DMS 273 (cell line): ENCODE measurements around the gene HERPUD1.
"Not testable (repeated sequence)": the region's sequence is repeated elsewhere in the genome, so short reads cannot be mapped to it uniquely, and the experiment has no call there.

Experiments used
- DNase-seq: peaks from one replicate; lab custom pipeline; 2025; ENCODE audit not compliant: unreplicated experiment; lab: John Stamatoyannopoulos, UW

The HERPUD1 gene

DNA sequence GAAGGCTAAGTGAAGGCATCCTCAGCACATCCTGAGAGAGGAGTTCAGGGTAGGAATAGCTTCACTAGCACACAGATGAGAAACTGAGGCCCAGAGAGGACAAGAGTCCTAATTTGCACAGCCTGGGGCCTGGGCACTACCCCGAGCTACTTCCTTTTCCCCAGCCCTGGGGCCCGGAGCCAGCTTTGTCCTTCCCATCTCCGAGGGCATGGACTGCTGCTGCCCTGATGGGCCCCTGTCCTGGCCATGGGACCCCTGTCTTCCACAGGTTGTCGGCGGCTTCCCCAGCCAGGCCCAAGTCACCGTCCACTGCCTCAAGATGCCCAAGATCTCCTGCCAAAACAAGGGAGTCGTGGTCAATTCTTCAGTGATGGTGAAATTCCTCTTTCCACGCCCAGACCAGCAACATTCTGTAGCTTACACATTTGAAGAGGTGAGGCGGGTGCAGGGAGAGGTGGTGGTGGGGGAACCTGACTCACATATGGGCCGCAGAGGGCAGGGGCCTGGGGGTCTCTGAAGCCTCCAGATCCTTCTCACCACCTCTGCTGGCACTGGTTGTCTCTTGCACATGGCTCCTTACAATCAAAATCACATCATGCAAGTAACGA is 46.0 kb downstream of the HERPUD1 start:
- DNase-seq, result no peak

- DNase-seq, result no peak
Measured at GRCh38 chr16:56980201-56980535, 48.2 kb downstream of the HERPUD1 start.

GRCh38 chr16:56980792-56981724 is 49.1 kb downstream of the HERPUD1 start:
- no peak for DNase-seq

GRCh38 chr16:56981729-56982271 is 49.9 kb downstream of the HERPUD1 start:
- DNase-seq, result no peak

- DNase-seq, result peak; percentile 38
Measured at GRCh38 chr16:56982695-56983094, 50.8 kb downstream of the HERPUD1 start.

GRCh38 chr16:56983211-56983751 is 51.3 kb downstream of the HERPUD1 start:
- peak; percentile 80 for DNase-seq

GRCh38 chr16:56984639-56985038 is 52.7 kb downstream of the HERPUD1 start:
- DNase-seq, result no peak

GRCh38 chr16:56985288-56985961 is 53.5 kb downstream of the HERPUD1 start:
- peak; percentile 68 for DNase-seq

- no peak for DNase-seq
Measured at GRCh38 chr16:56985962-56986360, 54.0 kb downstream of the HERPUD1 start.

- no peak for DNase-seq
Measured at GRCh38 chr16:56986361-56986760, 54.4 kb downstream of the HERPUD1 start.

DNA sequence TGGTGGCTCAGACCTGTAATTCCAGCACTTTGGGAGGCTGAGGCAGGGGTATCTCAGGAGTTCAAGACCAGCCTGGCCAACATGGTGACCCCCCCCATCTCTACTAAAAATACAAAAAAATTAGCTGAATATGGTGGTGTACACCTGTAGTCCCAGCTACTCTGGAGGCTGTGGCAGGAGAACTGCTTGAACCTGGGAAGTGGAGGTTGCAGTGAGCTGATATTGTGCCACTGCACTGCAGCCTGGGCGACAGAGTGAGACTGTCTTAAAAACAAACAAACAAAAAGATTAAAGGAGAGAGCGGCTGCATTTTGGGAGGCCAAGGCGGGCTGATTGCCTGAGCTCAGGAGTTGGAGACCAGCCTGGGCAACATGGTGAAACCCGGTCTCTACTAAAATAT is 55.0 kb downstream of the HERPUD1 start:
- not testable (repeated sequence) for DNase-seq

- no peak for DNase-seq
Measured at GRCh38 chr16:56987692-56988091, 55.8 kb downstream of the HERPUD1 start.

GRCh38 chr16:56988161-56988947 is 56.4 kb downstream of the HERPUD1 start:
- DNase-seq, result no peak

DNA sequence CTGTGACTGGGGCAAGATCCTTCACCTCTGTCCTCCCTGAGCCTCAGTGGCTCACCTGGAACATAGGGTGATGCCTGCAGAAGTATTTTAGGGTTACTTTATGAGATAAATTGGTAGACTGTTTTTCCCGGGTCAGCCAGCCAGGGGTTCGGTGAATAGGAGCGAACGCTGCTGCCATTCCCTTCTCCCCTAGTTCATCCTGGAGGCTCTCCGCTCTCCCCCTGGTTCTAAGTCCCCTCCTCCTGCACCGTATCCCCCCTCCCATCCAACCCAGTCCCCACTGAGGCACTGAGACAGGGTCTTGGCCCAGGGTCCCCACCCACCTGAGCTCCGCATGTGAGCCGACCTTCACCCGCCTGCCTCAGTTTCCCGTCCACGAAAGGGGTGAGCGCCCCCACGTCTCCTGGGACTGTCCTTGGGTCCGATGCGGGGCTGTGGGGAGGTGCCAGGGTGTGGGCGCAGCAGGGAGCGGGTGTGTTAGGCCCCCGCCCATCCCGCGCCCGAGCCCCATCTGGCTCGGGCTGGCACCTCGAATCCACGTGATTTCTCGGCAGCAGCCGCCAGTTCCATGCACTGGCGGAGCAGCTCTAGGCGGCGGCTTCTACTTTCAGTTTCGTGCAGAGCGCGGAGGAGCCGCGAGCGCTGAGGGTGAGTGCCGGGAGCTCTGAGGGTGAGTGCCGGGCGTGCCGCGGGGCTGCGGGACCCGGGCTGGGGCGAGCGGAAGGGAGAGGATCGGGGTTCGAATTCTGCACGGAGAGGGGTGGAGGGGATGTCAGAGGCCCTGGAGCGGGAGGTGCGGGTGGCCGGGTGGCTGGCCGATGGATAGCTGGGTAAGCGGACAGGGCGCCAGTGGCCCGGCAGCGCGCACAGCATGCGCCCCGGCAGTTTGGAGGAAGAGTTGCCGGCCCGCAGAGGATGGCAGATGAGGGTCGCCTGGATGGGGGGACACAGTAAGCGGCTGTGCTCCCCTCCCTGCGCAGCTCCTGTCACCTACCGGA is 57.3 kb downstream of the HERPUD1 start, which contains the start of gene NLRC5:
Gene NLRC5, plus strand, starts transcription at position 610 of the 998 bp plus-strand sequence. CDS start 31,156 bp downstream, outside the sequence.
- DNase-seq, result peak; percentile 97

GRCh38 chr16:56989988-56990387 is 58.0 kb downstream of the HERPUD1 start:
- DNase-seq, result no peak

DNA sequence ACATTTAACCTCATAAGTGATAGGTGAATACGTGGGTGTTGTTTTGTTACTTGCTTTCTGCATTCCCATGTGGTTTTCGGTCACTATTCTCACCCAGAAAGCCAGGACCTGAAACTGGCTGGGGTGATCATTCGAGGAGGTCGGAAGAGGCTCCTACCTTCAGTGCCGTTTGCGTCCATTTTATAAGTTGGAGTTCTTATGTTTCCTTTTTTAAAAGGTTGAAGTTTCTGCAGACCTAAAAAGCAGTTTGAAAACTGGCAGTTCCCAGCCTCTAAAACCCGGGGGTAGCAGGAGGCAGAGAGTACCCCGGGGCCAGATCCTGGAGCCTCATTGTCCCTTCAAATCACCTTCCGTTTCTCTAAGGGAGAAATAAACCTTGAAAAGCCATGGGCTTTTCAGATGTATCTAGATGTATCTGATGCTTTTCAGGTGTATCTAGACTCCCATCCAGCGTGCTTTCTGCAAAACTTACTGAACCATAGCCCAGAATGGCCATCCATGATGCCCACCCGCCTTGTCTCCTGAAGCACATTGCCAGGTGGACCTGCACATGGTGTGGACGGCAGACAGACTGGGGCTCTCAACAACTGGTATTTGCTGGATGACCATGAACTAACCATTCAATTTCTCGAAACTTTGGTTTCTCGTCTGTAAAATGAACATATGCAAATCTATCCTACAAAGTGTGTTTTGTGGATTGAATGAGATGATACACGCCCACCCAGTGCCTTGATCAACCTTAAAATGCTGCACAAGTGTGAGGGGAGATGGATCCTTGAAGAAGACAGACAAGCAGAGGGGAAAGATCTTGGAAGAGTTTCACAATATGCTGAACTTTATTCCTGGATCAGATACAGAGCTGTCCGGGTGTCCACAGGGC is 58.7 kb downstream of the HERPUD1 start:
- no peak for DNase-seq

DNA sequence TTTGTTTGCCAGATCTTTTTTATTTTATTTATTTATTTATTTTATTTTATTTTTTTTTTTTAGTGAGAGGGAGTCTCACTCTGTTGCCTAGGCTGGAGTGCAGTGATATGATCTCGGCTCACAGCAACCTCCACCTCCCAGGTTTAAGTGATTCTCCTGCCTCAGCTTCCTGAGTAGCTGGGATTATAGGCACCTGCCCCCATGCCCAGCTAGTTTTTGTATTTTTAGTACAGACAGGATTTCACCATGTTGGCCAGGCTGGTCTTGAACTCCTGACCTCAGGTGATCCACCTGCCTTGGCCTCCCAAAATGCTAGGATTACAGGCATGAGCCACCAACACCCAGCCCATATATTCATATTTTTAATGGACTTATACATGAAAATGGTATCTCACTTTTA is 60.5 kb downstream of the HERPUD1 start:
- DNase-seq, result not testable (repeated sequence)

- no peak for DNase-seq
Measured at GRCh38 chr16:56993204-56993603, 61.3 kb downstream of the HERPUD1 start.
